IMR-90 (cell line): ENCODE measurements around the gene PRSS16. TPM values are rescaled to one million over a fixed set of nuclear protein-coding genes. Genes with fewer than 3 reads are reported as not detected.
A peak's percentile ranks its signal among the peaks of the same experiment; 100 is the strongest.

Experiments used
- ATAC-seq: fragments of 200-7000 bp; cut with Tn5 transposase; 2 replicates; pipeline ENCODE4 v1.9.1; 2020; ENCODE audit warnings: low read depth, mild to moderate bottlenecking, moderate library complexity
- BruUV-seq: library from RNA; stranded (reverse); fragments of 400-500 nt; replicated peaks from 2 replicates; lab custom pipeline; 2021; lab: Mats Ljungman, UMichigan
- CTCF ChIA-PET: fragments of 300-600 bp; formaldehyde crosslinking; extraction: SDS; loops from one replicate; lab custom pipeline; 2021; ENCODE audit warnings: antibody characterized with exemption; lab: Yijun Ruan, JAX
- POLR2A ChIA-PET: fragments of 300-600 bp; sonication (Branson Sonifier 250); formaldehyde crosslinking; loops from one replicate; lab custom pipeline; 2022; ENCODE audit warnings: antibody characterized with exemption; ENCODE audit not compliant: unreplicated experiment; lab: Charles Lee
- DNase-seq: peaks from one replicate; pipeline ENCODE4 v3.0.0; 2013
- H2AFZ ChIP-seq: replicated peaks from 2 replicates; pipeline ENCODE3; 2013; ENCODE audit warnings: low read length, mild to moderate bottlenecking; ENCODE audit not compliant: poor library complexity
- H2AK5ac ChIP-seq: 2 replicates; pipeline ENCODE4 v1.6.1; 2013; ENCODE audit warnings: low read depth, low read length, inconsistent platforms
- H2AK9ac ChIP-seq: replicated peaks from 2 replicates; pipeline ENCODE3; 2013; ENCODE audit warnings: mild to moderate bottlenecking, low read depth, low read length, moderate library complexity; ENCODE audit not compliant: poor library complexity
- H2BK120ac ChIP-seq: 2 replicates; pipeline ENCODE4 v1.6.1; 2013; ENCODE audit warnings: low read depth, low read length, inconsistent platforms
- H2BK15ac ChIP-seq: 3 replicates; pipeline ENCODE4 v1.6.1; 2013; ENCODE audit warnings: low read depth, low read length, inconsistent platforms
- H2BK20ac ChIP-seq: 2 replicates; pipeline ENCODE4 v1.6.1; 2013; ENCODE audit warnings: low read depth, mild to moderate bottlenecking, inconsistent platforms, low read length, moderate library complexity
- H2BK5ac ChIP-seq: 2 replicates; pipeline ENCODE4 v1.6.1; 2013; ENCODE audit warnings: mild to moderate bottlenecking, low read depth, low read length, inconsistent platforms; ENCODE audit not compliant: poor library complexity, severe bottlenecking
- H3K14ac ChIP-seq: replicated peaks from 2 replicates; pipeline ENCODE4 v1.6.1; 2013; ENCODE audit warnings: low read depth, low read length, inconsistent platforms
- H3K18ac ChIP-seq: 2 replicates; pipeline ENCODE4 v1.6.1; 2013; ENCODE audit warnings: low read depth, low read length, control low read depth
- H3K23ac ChIP-seq: 2 replicates; pipeline ENCODE4 v1.6.1; 2013; ENCODE audit warnings: low read depth, low read length, inconsistent platforms
- H3K27ac ChIP-seq: 2 replicates; pipeline ENCODE4 v1.5.1; 2013; ENCODE audit warnings: mild to moderate bottlenecking, control low read depth, low read length; ENCODE audit not compliant: insufficient read depth
- H3K27me3 ChIP-seq: 2 replicates; pipeline ENCODE4 v1.6.1; 2013; ENCODE audit warnings: low read length; ENCODE audit not compliant: control insufficient read depth, insufficient read depth
- H3K36me3 ChIP-seq: 2 replicates; pipeline ENCODE4 v1.6.1; 2013; ENCODE audit warnings: low read length, mixed read lengths; ENCODE audit not compliant: control insufficient read depth, insufficient read depth
- H3K4ac ChIP-seq: 2 replicates; pipeline ENCODE4 v1.6.1; 2013; ENCODE audit warnings: low read depth, low read length, inconsistent platforms
- H3K4me1 ChIP-seq: 2 replicates; pipeline ENCODE4 v1.6.1; 2013; ENCODE audit warnings: low read length, mixed read lengths; ENCODE audit not compliant: control insufficient read depth, insufficient read depth
- H3K4me2 ChIP-seq: 2 replicates; pipeline ENCODE4 v1.6.1; 2013; ENCODE audit warnings: low read depth, mild to moderate bottlenecking, control low read depth, low read length, moderate library complexity
- H3K4me3 ChIP-seq: 2 replicates; pipeline ENCODE4 v1.5.1; 2013; ENCODE audit warnings: low read depth, mild to moderate bottlenecking, control low read depth, low read length, moderate library complexity; ENCODE audit not compliant: insufficient read depth
- H3K56ac ChIP-seq: 2 replicates; pipeline ENCODE4 v1.6.1; 2013; ENCODE audit warnings: low read length, inconsistent platforms; ENCODE audit not compliant: insufficient read depth; ENCODE audit errors: extremely low read depth
- H3K79me1 ChIP-seq, 2 experiments: 2 replicates each; pipeline ENCODE4 v1.6.1; 2013; ENCODE audit warnings: low read length in 2 of 2, inconsistent platforms in 1 of 2, low read depth in 1 of 2
- H3K9ac ChIP-seq: 2 replicates; pipeline ENCODE4 v1.6.1; 2013; ENCODE audit warnings: low read depth, low read length, control low read depth
- H3K9me1 ChIP-seq: 2 replicates; pipeline ENCODE4 v1.6.1; 2013; ENCODE audit warnings: low read length, inconsistent platforms; ENCODE audit not compliant: insufficient read depth
- H3K9me3 ChIP-seq: 2 replicates; pipeline ENCODE4 v1.6.1; 2013; ENCODE audit warnings: low read length; ENCODE audit not compliant: control insufficient read depth, insufficient read depth
- H4K20me1 ChIP-seq: 2 replicates; pipeline ENCODE4 v1.6.1; 2013; ENCODE audit warnings: low read length, inconsistent platforms; ENCODE audit not compliant: insufficient read depth
- H4K5ac ChIP-seq: 2 replicates; pipeline ENCODE4 v1.6.1; 2013; ENCODE audit warnings: mild to moderate bottlenecking, low read depth, low read length, control low read depth
- H4K8ac ChIP-seq, 2 experiments: 2 replicates each; pipeline ENCODE4 v1.6.1; 2013; ENCODE audit warnings: low read depth in 2 of 2, low read length in 2 of 2, control low read depth in 1 of 2, inconsistent platforms in 1 of 2
- H4K91ac ChIP-seq: 2 replicates; pipeline ENCODE4 v1.6.1; 2013; ENCODE audit warnings: low read depth, low read length, inconsistent platforms; ENCODE audit not compliant: insufficient read depth
- FOS ChIP-seq: fragments of 150-350 bp; IDR thresholded peaks from 2 replicates; pipeline ENCODE4 v1.6.1; 2016; ENCODE audit warnings: low read depth, low read length
- MXI1 ChIP-seq: IDR thresholded peaks from 2 replicates; pipeline ENCODE4 v1.6.1; 2012; ENCODE audit warnings: low read depth, mild to moderate bottlenecking, low read length, moderate library complexity, borderline replicate concordance
- RAD21 ChIP-seq: IDR thresholded peaks from 2 replicates; pipeline ENCODE4 v1.6.1; 2012; ENCODE audit warnings: low read length, improper control_type of control experiment
- WGBS, 2 experiments: methylation state at CpG; one replicate each; pipeline versions ENCODE4 v1.1.5 to v1.1.7; 2013; ENCODE audit warnings: missing lambda C conversion rate in 2 of 2; ENCODE audit not compliant: insufficient read length in 1 of 2; ENCODE audit errors: extremely low coverage in 2 of 2; 5-methylcytosine and 5-hydroxymethylcytosine counted together
- dilution Hi-C: fragments of 300-500 bp; cut with HindIII; formaldehyde crosslinking; loops from one replicate; pipeline ENCODE4 v1.14.3; 2018; ENCODE audit warnings: low sequenced_read_pairs; ENCODE audit not compliant: unreplicated experiment
- in situ Hi-C: fragments of 300-500 bp; cut with MboI; formaldehyde crosslinking; loops from 3 replicates; pipeline ENCODE4 v1.14.3; 2019; ENCODE audit warnings: low sequenced_read_pairs, inconsistent platforms, mixed read lengths
- intact Hi-C: fragments of 100-400 bp; cut with micrococcal nuclease; formaldehyde crosslinking; loops from 2 replicates; pipeline ENCODE4 v1.10.0; 2022
- polyA plus RNA-seq, 3 experiments: library from polyadenylated mRNA; depleted of rRNA; stranded (reverse); fragments of >200 nt; gene quantifications; 2 replicates each; pipeline ENCODE4 v1.2.3, GENCODE V29; 2012; ENCODE audit warnings: low replicate concordance in 1 of 3
- total RNA-seq: library from RNA; depleted of rRNA; stranded (reverse); fragments of >200 nt; gene quantifications from 2 replicates; pipeline ENCODE4 v1.2.3, GENCODE V29; 2012
- TF ChIP-seq, protein P1 (sequence below): conservative IDR thresholded peaks from 2 replicates; pipeline ENCODE4 v1.5.1; 2012; ENCODE audit warnings: mild to moderate bottlenecking, low read depth, low read length, improper control_type of control experiment

PRSS16 gene
- total and polyA plus RNA-seq, 2 of the 4 experiments (the other 2 are of a cell fraction), result 0.39 TPM; not detected in 1

DNA sequence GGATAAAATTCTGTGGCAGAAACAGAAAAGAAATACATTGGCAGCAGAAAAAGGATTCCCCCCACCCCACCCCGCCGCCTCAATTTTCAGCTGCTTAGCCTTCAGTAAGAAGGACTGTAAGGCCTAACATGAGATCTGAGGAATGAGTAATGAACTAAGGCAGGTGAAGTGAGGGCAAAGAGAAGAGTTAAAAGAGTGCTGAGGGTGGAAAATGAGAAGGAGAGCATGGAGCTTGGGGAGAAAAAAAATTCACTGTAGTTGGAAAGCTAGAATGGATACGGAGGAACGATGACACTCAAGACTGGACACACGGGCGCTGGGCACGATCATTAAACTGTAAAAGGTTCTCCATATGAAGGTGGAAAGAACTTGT, 50.0 kb downstream of the PRSS16 start (continued):
- TF ChIP-seq, protein P1, sequence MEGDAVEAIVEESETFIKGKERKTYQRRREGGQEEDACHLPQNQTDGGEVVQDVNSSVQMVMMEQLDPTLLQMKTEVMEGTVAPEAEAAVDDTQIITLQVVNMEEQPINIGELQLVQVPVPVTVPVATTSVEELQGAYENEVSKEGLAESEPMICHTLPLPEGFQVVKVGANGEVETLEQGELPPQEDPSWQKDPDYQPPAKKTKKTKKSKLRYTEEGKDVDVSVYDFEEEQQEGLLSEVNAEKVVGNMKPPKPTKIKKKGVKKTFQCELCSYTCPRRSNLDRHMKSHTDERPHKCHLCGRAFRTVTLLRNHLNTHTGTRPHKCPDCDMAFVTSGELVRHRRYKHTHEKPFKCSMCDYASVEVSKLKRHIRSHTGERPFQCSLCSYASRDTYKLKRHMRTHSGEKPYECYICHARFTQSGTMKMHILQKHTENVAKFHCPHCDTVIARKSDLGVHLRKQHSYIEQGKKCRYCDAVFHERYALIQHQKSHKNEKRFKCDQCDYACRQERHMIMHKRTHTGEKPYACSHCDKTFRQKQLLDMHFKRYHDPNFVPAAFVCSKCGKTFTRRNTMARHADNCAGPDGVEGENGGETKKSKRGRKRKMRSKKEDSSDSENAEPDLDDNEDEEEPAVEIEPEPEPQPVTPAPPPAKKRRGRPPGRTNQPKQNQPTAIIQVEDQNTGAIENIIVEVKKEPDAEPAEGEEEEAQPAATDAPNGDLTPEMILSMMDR, result no peak
- no peak for TF ChIP-seq RAD21

DNA sequence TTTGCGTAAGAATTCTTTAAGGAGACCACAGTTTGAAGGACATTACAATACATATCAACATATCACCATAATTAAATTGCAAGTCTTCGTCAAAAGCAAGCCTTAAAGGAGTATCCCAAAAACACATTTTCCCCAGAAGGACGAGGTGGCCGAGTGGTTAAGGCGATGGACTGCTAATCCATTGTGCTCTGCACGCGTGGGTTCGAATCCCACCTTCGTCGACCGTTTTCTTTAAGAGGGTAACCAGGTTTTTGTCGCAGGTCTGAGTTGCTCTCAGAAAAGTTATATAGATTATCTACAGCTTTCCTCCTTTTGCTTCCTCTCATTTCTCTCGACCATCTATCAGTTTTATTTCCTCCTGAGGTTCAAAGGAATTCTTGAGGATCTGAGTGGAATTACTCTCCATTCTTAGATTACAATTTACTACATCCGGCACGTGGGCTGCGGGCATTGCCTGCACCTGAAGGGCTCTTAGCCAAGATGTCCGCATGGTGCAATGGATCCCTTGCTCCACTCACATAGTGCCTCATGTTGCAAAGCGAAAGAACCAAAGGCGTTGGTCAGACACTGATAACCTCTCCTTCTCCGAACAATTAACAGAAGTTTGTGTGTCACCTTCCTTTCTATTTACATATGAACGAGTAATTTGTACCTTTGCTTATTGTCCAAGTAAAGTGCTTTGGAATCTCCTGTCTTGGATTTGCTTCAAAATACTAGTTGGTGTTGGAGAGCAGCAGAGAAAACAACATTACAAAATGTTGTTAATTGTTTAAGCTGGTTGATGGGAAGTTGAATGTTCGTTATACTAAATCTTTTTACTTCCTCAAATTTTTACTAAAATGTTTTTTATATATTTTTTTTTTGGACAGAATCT, 50.6 kb downstream of the PRSS16 start:
- no peaks in the 10 kb centered on the region for H3K79me1 ChIP-seq
- H3K4ac ChIP-seq, result no peak overlapping the region
- no TSS peak for BruUV-seq
- H2BK20ac ChIP-seq, result no peak overlapping the region
- no peaks in the 10 kb centered on the region for H3K4me1 ChIP-seq
- H4K5ac ChIP-seq, result no peak overlapping the region
- H3K4me2 ChIP-seq, result peak overlapping the region; percentile 42
- no peak overlapping the region for H3K56ac ChIP-seq
- dilution Hi-C loops (no loop called here), intact Hi-C loops (loop anchor here (5.0 to 10.0 kb wide), 4 partner anchors 61 to 597 kb away; a partner anchor contains a TSS), in situ Hi-C loops (no loop called here)
- no peaks in the 10 kb centered on the region for H3K9me3 ChIP-seq
- H2BK15ac ChIP-seq, result no peak overlapping the region
- no peak overlapping the region for H2BK5ac ChIP-seq
- no peak overlapping the region for H2AK9ac ChIP-seq
- ChIA-PET CTCF (no interaction called here), POLR2A (no interaction called here)
- no peaks in the 10 kb centered on the region for H3K9me1 ChIP-seq
- no peak overlapping the region for H4K8ac ChIP-seq
- WGBS, 2 experiments, result 20% methylated on average over 1 of the region's 22 CpGs; no CpG with 5 or more reads in 1 of the 2 experiments
- H3K4me3 ChIP-seq, result peak overlapping the region; percentile 20; the same call in 1 of the 2 replicates
- no peak overlapping the region for H4K91ac ChIP-seq
- no peaks in the 10 kb centered on the region; the same call in 1 of the 2 replicates for H3K27me3 ChIP-seq
- no peak overlapping the region for H3K23ac ChIP-seq
- no peak overlapping the region for H2AK5ac ChIP-seq
- no peak overlapping the region for H3K27ac ChIP-seq
- no peaks in the 10 kb centered on the region for H3K36me3 ChIP-seq
- no peaks in the 10 kb centered on the region for H4K20me1 ChIP-seq
- no peak overlapping the region for H3K9ac ChIP-seq
- DNase-seq (peak; percentile 51), ATAC-seq (0 out of 2 replicates have a peak, but pooled peaks have one; percentile 16)
- H3K18ac ChIP-seq, result no peak overlapping the region
- peak overlapping the region; percentile 48 for H2AFZ ChIP-seq
- H2BK120ac ChIP-seq, result no peak overlapping the region
- TF ChIP-seq MXI1 (no peak), FOS (peak; percentile 72)
- no peak overlapping the region for H3K14ac ChIP-seq
